NK-92 treated with Interleukin-12 subunit alpha and Interleukin-12 subunit beta, amount 100 ng/mL, for 24 hours (cell line): ENCODE results near the gene GGA1.

Source experiments
- DNase-seq: peaks from one replicate; lab custom pipeline; 2025; lab: John Stamatoyannopoulos, UW

Gene GGA1

GRCh38 chr22:37631448-37632173 lies 23.0 kb downstream of the GGA1 start:
- DNase-seq, result no peak

GRCh38 chr22:37632174-37633088 lies 23.8 kb downstream of the GGA1 start:
- DNase-seq, result no peak

- DNase-seq, result peak; percentile 52
These were observed 24.5 kb downstream of the GGA1 start for GRCh38 chr22:37633089-37633624.

GRCh38 chr22:37633625-37634416 lies 25.2 kb downstream of the GGA1 start:
- DNase-seq, result peak; percentile 68

DNA sequence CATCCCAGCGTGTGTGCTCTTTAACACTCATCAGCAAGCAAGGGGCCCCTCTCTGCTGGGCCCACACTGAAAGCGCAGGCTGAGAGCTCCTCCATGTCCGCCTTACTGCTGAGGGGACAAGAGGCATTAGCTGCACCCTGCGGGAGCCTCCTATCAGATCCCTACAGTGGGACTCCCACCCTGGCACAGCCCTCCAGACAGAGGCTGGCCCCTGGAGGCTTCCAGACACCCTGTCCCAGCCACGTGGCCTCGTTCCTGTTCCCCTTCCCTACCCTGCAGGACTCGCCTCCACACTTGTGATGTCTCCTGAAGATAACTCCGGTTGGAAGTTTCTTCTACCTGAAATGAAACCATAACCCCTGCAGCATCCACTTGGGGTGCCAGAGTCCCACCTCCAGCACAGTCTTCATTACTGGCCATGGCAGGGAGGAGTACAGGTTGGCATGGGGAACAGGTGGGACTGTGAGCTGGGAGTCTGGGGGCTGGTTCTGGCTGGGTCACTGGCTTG lies 25.8 kb downstream of the GGA1 start:
- DNase-seq, result no peak

DNA sequence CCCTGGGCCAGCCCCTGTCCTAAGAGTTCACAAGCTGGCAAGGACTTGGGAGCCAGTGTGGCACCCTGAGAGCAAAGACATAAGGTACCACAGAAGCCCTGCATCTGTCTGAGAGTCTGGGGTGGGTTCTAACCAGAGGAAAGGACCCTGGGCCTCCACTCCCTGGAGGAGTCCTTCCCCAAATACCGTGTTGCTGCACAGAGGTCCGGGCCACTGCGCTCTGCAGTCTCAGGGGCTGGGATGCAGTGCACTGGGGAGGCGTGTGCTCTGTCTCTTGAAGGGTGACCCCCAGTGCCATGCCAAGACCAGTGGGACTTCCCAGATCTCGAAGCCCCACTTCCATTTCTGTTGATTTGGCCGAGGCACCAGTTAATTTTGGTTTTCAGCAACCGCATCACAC lies 26.5 kb downstream of the GGA1 start:
- no peak for DNase-seq

DNA sequence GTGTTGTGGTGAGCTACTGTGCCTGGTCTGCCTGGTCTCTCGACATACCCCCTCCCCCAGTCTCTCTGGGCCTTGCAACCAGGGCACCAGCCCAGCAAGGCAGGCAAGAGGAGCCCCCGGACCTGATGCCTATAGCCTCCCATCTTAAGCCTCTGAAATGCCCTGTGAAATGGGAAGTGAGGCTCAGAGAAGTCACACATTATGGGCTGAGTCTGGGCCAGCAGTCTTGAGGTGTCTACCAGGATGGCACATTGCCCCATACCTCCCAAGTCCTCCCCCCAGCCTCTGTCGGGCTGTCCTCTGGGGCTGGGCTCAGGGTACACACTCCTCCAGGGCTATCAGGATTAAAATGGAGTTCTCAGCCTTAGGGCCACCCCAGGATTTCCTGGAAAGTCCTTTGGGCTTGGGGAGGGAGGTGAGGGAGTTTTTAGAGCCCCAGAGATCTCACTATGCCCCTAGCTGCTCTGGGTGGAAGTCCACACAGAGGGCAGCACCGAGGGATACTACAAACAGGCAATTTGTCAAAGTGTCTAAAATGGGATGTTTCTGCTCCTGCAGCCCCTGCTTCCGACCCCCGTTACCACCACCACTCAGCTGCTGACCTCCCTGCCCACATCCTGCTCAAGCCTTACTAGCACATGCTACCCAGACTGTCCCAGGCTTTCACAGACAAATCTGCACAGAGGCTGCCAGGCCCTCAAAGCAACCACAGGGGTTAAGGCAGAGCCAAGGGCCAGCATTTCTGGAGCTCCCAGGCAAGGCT lies 27.7 kb downstream of the GGA1 start:
- DNase-seq, result peak; percentile 63

DNA sequence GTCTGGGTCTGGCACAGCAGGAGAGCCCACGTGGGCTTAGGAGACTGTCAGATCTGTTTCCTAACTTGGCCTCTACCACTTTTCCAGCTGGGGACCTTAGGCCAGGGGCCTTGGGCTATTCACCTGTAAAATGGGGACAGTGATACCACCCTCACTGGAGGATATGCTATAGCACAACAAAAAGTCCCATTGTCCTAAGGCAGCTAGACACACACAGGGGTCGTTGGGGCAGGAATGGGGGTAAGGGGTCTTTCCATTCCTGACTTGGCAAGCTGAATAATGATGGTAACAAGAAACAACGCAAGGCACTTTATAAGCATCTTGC lies 28.3 kb downstream of the GGA1 start:
- DNase-seq, result no peak

DNA sequence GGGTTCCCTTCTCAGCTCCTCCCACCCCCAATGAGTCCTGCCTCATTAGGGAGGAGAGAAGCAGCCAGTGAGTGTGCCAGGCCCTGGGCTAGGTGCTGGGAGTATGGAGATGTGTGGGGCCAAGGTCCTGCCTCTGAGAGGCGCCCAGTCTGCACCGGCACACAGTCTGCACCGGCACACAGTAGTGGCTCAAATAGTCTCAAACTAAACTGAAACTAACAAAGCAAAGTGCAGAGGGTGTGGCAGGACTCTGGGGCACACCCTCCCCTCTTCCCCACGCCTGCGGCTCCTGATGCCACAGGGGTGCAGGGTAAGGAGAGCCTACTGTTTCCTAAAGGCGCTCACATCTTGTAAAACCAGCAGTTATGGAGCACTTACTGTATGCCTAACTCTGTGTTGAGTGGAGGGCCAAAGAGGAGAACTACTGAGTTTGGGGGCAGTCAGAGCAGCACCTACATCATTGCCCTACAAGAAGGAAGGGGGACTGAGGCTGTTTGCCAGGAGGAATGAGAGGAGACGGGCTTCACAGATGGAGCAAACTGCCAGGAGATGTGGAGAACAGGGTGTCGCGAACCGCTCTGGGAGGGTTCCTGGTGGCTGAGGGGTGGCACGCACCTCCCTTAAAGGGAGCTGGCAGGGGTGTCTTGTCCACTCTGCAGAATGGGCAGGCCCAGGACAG lies 29.9 kb downstream of the GGA1 start:
- DNase-seq, result peak; percentile 34

DNA sequence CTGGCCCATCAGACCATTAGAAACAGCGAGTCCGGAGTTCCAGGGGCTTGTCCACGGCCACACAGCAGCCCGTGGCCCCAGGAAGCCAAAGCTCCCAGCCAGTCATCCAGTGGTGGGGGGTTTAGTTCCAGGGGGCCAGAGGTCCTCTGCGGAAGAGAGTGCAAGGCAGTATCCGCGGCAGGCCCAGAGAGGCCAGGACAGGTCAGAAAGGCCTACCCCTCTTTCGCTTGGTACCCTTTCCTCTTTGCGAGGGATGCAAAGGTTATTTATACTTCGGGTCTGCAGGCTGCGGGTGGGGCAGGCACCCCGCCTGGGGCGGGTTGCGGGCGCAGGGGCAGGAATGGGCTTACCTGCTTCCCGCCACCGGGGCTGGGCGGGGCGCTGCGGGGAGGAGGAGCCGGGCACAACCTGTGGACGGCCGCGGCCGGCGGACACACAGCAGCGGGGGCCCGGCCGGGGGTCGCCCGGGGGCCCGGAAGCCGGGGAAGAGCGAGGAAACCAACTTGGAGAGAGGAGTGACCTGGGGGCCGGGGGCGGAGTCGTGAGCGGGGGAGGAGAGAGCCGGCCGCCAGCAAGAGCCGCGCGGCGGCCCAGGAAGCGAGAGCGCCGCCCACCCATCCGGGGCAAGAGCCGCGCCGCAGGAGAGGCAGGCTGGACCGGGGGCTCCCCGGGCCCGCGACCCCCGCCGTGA lies 30.6 kb downstream of the GGA1 start, which contains the start of gene SH3BP1:
TSS of gene SH3BP1 (plus strand) at position 600 of the 691 bp plus-strand sequence. CDS start 119 bp downstream, outside the sequence.
- peak; percentile 64 for DNase-seq

DNA sequence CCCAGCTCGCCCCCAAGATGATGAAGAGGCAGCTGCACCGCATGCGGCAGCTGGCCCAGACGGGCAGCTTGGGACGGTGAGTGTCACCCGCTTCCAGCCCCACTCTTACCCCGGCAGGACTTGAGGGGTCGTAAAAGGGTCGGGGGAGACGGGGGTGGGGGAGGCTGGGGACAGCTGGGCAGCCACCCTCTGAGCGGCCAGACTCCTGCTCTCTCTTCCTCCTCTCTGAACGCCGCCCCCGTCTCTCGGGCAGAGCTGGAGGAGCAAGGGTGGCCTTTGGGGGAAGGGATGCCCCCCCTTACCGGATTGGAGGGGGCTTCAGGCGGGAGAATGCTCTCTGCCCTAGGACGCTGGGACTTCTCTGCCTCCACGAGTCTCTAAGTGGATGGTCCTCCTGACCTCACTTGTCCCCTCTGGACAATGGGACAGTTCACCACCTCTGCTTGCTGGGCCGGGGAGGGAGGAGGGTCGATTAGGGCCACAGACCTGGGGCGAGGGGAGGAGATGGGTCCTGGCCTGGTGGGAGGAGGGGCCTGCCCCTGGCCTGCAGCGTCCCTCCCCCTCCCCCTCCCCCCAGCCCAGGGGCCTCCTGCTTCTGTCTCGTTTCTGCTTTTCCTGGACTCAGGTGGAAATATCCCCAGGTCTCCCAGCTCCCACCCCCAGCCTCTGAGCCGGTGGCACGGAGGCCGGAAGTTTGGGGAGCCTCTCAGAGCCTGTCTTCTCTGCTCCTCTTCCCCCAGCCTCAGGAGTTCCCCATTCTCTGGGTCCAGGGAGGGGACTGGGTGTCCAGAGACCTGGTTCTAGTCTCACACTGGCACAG lies 31.3 kb downstream of the GGA1 start:
- no peak for DNase-seq

- no peak for DNase-seq
These were observed 32.2 kb downstream of the GGA1 start for GRCh38 chr22:37640591-37641560.

DNA sequence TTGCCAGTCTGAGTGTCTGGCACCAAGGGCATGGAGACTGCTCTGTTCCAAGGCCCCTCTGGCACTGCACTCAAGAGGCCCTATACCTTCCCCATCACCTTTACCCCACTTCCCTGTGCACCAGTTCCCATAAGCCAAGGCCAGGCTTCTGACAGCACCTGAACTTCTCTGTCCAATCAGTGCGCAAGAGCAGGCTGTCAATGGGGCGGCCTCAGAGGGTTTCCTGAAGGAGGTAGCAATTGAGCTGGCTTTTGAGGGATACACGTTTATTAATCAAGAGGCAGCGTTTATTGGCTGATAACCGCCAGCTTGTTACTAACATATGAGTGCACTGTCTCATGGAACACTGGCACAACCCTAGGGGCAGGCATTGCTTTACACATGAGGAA lies 32.9 kb downstream of the GGA1 start:
- DNase-seq, result no peak

- peak; percentile 34 for DNase-seq
These were observed 34.7 kb downstream of the GGA1 start for GRCh38 chr22:37643225-37643847.

DNA sequence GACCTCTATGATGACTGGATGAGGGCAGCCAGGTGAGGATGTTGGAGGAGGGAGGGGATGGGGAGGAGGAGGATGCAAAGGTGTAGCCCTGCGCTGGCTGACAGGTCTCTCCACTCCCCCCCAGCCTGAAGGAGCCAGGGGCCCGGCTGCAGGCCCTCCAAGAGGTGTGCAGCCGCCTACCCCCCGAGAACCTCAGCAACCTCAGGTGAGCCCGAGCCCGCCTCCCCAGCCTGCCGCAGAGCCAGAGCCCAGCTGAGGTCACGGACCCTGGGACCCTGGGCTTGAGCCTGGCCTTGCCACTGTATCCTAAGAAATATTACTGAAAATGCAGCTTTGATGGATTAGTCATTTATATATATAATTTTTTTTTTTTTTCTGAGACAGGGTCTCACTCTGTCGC lies 38.7 kb downstream of the GGA1 start:
- no peak for DNase-seq

- no peak for DNase-seq
These were observed 39.3 kb downstream of the GGA1 start for GRCh38 chr22:37647928-37648327.

DNA sequence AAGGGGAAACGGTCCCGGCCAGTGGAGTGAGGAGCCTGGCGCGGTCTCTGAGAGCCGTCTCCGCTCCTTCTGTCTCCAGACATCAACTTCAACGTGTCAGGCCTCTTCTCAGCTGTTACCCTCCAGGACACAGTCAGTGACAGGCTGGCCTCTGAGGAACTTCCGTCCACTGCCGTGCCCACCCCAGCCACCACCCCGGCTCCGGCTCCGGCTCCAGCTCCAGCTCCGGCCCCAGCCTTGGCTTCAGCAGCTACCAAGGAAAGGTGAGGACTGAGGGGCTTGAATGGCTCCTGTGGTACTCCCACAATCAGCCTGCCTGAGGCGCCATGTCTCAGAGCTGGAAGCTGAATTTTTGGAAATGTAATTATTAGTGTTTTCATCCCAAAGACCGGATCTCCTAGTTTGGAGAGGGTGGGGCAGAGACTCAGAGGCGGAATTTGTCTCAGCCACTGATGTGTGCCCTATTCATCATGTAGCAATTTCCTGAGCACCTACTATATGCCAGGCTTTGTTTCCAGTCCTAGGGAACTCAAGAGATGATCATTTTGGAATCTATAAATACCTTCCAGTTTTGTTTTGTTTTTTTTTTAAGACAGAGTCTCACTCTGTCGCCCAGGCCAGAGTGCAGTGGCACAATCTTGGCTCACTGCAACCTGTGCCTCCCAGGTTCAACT lies 42.0 kb downstream of the GGA1 start:
- DNase-seq, result no peak
